Jurkat, Clone E6-1 (cell line): ENCODE results near the gene COA8.
"Not testable (repeated sequence)": the region's sequence is repeated elsewhere in the genome, so short reads cannot be mapped to it uniquely, and the experiment has no call there.

Source experiments
- DNase-seq: peaks from one replicate; pipeline ENCODE4 v3.0.0-alpha.2; 2011; ENCODE audit warnings: low read depth, low spot score
- H3K4me3 ChIP-seq: 2 replicates; pipeline ENCODE4 v1.5.1; 2011; ENCODE audit warnings: mild to moderate bottlenecking, low read length, control low read depth, moderate library complexity

Gene COA8

DNA sequence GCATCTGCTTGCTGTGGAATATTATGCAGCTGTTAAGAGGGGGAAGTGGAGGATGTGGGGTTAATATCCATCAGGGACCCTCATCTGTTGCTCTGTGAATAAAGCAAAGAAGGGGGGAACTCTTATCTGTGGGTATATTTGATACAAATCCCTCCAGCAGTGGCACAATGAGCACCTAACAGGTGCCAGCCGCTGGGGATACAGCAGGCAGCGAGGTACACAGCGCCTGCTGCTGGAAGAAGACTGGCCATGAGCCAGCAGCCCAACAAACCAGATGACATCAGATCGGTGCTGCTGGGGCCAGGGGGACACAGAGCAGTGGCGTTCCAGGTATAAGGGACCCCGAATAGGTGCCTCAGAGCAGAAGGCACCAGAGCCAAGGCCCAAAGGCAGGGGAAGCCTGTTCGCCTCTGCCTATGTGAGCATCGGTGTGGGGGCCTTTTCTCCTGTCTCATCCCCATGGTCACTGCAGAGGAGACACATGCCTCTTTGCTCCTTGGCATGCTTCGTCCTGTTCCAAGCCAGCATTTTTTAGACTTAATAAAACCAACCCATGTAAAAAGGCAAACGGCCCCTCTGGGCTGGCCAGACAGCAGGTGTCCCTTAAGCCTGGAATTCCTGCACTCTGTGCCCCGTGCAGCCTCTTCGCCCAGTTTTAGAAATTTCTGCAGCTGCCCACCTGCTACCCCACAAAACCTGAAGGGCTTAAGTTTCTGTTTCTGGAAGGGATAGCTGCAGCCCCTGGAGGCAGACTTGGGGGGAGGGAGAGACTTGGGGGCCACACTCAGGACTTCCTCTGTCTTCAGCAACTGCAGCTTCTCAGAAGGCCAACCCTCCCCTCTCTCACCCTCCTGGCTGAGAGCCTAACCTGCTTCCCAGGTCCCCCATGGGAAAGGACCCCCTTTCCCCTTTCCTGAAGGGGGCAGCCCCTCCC is 38.5 kb upstream of the COA8 start:
- no peak overlapping the region for H3K4me3 ChIP-seq
- DNase-seq = no peak

DNA sequence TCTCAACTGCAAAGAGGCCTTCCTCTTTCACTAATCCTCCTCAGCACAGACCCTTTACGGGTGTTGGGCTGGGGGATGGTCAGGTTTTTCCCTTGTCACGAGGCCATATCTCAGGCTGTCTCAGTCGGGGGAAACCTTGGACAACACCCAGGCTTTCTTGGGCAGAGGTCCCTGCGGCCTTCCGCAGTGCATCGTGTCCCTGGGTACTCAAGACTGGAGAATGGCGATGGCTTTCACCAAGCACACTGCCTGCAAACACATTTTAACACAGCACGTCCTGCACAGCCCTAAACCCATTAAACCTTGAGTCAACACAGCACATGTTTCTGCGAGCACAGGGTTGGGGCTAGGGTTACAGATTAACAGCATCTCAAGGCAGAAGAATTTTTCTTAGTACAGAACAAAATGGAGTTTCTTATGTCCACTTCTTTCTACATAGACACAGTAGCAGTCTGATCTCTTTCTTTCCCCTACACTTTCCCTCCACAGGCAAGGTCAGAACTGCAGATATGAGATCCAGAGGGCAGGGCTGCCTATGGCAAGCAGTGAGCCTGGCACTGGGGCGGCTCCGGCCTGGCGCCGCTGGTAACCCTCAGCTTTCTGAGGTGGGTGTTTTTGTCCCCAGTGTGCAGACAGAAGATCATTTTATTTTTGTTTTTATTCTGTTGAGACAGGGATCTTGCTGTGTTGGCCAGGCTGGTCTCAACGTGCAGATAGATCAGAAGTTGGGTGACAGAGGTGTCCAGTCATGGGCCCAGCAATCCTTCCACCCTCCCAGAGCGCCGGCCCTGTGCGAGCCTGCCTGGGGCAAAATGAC is 37.1 kb upstream of the COA8 start:
- not testable (repeated sequence) for H3K4me3 ChIP-seq, DNase-seq

DNA sequence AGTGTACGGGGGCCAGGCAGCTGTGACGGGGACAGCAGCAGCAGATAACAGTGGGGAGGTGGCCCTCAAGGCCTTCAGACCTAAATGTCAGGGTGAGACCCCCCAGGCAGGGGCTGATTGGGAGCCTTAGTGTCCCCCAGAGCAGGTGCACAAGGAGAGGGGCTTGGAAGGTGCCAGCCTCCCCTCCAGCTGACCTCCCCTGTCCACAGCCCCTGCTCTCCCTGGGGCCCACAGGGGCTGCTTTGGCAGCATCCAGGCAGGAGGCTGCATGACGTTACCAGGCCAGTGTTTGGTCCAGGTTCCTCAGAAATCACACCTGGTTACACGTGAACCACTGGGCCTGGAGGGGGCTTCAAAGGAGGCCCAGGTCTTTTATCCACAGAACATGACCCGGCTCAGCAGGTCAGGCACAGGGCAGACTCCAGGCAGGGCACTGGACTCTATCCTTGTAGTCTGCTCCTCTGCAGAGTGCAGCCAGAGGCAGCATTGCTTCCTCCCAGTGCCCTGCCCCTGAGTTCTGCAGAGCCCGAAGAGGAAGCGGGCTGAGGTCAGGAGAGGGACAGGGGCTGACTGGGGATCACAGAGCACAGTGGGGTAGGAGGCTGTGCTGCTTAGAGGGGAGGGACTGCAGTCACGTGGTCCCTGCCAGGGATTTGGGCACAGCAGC is 36.4 kb upstream of the COA8 start:
- no peak for DNase-seq
- H3K4me3 ChIP-seq = no peak overlapping the region

DNA sequence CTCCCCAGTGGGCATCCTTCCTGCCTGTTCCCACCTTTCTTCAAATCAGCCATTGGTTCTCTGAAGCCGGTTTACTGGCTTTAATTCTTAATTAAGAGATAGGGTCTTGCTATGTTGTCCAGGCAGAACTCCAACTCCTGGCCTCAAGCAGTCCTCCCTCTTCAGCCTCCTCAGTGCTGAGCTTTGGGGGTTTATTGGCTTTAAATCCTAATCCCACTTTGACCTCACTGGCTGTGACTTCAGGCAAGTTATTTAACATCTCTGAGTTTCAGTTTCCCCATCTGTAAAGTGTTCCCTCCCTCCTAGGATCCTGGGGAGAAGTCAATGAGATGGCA is 35.9 kb upstream of the COA8 start:
- no peak overlapping the region for H3K4me3 ChIP-seq
- no peak for DNase-seq

DNA sequence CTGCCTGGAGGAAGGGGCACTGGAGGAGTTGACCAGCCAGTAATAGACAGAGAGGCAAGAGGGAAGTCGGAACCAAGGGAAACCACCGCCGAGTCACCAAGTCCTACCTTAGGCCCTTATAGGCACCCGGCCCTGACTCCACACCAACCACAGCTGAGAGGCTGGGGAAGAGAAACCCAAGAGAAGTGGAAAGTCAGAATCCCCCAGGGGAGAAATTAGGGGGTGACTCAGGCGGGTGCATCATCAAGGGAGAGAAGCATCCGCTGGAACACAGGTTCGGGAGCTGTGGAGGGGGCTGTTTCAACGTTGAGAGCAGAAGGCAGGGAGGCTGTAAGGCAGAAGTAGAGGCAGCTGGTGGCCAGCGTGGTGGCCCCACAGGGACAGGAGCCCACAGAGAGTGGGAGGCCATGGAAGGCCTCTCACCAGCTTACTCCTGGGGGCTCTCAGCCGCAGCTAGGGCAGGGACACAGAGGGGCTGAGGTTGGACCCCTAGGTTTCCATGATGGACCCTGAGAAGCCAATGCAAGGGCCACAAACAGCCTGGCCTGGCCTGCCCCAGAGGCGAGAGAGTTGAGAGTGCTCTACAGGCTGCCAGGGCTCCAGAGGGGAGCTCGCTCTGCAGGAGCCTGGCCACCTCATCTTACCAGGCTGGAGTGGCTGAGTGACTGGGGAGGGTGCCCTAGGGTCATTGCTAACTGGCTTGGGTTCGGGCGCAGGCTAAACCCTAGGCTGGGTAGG is 35.2 kb upstream of the COA8 start:
- no peak for DNase-seq
- no peak overlapping the region; the same call in 1 of the 2 replicates for H3K4me3 ChIP-seq

DNA sequence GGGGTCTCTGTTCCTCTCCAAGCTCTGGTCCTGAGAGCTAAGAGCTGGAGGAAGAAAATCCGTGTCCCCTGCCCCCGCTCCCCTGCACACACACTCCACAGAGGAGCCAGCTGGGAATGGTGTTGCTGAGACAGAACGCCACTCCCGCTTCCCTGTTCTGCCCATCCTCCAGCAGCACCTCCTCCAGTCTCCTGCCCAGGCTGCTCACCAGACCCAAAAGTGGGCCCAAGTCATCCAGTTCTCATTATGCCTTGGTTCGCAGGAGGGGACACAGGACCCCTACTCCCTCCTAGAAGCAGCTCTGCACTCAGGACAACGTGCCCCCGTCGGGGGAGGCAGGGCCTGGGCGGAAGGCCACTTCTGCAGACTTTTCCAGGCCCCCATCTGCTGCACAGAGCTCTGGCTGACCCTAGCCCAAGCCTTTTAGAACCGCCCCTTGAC is 34.6 kb upstream of the COA8 start:
- H3K4me3 ChIP-seq = peak overlapping the region; percentile 80
- DNase-seq = no peak

DNA sequence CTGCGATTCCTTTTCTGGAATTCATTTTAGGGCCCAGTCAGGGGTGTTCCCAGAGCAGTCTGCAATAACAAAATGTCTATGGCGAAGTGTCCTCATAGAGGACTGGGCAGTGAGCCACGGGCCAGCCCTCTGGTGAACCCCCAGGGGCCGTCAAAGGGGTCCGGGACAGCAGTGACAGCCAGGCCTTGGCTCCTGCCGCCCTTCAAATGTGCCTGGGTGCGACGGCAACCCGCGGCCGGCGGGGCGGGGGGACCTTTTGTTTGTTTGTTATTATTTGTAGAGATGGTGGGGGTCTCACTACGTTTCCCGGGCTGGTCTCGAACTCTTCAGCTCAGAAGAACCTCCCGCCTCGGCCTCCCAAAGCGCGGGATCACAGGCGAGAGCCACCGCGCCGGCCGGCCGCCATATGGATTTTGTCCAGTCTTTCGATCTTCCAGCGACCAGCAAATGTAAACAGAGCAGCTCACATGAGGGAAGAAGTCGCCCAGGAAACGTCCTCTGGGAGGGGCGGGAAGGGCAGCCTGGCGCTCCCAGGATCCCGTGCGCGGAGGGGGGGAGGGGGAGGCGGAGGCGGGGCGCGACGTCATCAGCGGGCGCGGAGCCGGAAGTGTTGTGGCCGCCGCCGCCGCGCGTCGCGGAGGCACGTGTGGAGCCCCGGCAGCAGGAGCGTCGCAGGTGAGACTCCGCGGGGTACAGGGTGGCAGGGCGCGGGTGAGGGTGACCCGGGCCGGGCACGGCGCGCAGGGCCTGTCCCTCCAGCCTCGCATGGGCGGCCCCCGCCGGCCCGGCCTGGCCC is 34.0 kb upstream of the COA8 start, which contains the start of gene TRMT61A:
Gene TRMT61A (plus strand): TSS at position 610 of the 796 bp plus-strand sequence. CDS start 783 bp downstream, outside the sequence.
- peak; percentile 58 for DNase-seq
- peak within 1 kb of the TSS; percentile 80 for H3K4me3 ChIP-seq

DNA sequence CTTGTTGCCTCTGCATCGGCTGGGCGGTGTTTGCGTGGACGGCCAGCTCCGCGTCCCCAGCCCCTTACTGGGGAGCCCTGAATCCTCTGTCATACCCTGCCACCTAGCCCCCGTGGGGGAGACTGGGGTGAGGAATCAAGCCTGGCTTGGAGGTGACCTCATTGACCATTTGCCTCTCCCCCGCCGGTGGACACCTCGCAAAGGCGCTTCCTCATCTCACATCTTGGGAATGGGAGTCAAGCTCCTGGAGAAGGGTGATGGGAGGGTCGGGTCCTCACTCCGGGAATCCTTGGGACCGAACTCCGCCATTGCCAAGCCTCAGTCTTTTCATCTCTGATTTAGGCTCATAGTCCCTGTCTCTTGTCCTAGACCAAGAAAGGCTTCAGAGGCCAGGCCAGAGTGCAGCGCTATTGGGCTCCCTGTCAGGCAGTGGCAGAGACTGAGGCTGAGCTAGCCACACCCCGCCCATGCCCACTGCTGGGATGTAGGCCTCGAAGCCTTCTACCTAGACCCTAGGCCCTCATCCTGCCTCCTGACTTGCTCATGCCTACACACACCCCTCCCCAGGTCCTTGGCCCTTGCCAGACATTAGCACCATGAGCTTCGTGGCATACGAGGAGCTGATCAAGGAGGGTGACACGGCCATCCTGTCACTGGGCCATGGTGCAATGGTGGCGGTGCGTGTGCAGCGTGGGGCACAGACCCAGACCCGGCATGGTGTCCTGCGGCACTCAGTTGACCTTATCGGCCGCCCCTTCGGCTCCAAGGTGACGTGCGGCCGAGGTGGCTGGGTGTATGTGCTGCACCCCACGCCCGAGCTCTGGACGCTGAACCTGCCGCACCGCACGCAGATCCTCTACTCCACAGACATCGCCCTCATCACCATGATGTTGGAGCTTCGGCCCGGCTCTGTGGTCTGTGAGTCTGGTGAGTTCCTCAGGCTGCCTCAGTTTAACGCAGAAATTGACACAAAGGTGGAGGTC is 33.1 kb upstream of the COA8 start:
- peak overlapping the region; percentile 80 for H3K4me3 ChIP-seq
- DNase-seq = no peak

DNA sequence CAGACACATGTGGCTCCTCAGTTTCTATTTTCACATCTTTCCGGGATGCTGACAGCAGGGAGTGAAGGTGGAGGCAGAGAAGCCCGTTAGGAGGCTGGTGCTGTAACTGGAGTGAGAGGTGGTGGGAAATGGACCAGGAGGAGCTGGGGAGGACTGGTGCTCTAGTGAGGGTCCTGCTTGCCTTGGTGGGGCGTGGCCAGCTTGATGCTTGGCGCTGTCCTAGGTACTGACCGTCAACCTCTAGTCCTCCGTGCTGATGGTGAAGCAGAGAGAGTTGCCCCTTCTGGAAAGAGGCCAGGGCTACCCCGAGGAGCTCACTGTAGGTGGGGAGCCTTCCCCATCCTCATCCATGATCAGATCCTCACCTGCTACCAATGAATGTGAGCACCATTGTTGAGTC is 32.4 kb upstream of the COA8 start:
- peak; percentile 32 for DNase-seq
- H3K4me3 ChIP-seq = peak overlapping the region; percentile 80

DNA sequence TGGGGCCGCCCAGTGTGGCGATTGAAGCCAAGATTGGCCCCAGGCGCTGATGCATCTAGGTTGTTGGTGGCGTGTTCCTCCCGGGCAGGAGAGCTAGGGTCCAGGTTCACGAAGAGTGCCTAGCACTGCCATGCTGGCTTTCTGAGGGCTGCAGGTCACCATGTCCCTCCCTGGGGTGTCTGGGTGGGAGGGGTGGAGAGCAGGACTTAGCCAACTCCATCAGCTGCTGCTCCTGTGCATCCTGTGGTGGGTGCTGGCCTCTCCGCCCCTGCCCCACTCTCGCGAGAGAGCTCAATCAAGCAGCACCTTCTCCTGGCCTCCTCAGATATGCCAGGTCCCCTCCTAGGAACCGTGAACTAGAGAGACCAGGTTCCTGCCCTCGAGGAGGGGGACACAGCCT is 31.9 kb upstream of the COA8 start:
- DNase-seq = no peak
- H3K4me3 ChIP-seq = no peak overlapping the region

DNA sequence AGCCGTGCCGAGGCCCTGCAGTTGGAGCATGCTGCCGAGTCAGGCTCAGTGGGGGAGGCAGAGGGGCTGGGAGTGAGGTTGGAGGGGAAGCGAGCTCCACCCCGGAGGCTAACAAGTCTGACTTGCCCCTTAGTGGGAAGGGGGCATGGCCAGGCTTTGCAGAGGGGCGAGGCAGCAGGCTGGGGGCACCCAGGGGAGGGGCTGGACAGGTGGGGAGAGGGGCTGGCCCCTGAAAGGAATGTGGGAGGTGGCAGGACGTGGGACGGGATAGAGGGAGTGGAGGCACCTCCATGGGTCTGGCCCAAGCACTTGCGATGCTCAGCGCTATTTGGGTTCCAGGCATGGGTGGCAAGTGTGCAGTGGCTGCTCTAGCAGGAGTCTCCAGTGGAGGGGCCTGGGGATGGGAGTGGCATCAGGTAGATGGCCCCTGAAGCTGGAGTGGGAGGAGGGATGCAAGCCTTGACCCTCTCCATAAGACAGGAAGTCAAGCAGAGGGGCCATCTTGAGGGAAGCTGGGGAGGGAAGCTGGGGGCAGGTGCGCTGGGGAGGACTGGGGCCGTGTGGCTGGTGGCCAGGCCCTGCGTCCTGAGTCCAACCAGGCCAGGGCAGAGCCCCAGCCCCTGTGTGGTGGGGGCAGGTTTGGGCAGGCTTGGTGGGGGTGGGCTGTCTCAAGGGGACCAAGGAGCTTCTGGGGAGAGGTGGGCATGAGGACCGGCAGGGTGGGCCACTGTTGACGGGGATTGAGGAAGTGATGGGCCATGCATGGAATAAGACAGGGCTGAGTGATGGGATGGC is 31.1 kb upstream of the COA8 start:
- DNase-seq = no peak
- H3K4me3 ChIP-seq = no peak overlapping the region

DNA sequence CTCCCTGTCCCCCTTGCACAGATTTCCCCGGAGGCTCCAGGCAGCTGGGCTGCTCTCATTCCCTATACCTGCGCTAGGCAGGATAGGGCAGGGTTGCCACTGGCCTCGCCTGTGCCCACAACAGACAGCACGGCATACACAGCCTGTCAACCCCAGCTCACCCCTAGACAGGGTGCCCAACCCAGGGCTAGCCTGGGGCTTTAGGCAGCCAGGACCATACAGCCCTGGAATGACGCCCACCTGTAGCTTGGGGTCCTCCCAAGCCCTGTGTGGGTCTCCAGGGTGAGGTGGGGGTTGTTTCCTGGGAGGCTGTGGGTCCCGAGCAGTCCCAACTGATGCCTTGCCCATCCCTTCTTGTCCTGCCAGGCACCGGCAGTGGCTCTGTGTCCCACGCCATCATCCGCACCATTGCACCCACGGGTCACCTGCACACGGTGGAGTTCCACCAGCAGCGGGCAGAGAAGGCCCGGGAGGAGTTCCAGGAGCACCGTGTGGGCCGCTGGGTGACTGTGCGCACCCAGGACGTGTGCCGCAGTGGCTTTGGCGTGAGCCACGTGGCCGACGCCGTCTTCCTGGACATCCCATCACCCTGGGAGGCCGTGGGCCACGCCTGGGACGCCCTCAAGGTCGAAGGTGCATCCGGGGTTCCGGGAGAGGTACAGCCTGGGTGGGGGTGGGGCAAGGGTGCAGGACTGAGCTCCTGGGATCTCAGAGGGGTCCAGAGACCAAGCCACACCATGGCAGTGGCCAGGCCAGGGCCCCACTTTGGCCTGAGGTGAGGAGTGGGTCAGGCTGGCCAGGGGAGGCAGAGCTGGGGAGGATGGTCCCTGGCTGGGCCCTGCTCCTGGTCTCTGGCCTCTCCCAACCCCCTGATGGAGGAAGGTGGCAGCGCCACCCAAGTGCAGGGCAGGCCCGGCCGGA is 30.3 kb upstream of the COA8 start:
- DNase-seq = no peak
- no peak overlapping the region for H3K4me3 ChIP-seq

DNA sequence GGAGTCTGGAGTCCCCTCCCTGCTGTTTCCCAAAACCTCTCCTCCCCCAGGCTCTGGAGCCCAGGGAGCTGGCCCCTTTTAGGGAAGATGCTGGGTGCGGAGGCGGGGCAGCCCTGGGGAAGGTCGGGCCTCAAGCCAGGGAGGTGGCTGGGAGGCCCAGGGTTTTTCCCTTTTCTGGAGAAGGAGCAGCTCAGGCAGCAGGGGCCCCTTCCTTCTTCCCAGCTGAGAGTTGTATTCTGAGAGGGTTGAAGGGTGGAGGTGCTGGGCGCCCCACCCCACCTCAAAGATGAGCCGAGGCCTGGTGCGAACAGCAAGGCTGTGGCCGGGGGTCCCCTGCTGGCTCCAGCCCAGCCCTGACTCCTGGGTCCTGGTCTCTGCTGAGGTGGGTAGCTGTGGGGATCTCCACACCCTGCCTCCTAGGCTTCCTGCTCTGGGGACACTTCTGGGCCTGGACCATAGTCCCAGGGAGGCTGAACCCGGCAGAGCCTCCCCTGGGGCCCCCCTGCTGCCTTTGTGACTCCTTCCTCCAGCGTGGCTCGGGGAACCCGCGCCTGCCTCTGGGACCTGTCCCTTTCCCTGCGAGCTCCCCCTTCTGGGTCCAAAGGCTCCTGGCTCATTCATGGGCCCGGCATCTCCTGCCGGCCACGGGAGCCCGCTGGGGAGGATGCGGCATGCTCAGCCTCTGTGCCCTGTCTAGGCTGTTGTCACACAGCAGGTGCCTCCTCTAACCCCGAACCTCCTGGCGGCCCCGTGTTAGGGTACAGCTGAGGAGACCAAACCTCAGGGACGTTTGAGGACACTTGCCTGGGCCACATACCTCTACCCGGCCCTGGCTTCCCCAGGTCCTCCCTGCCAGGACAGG is 29.4 kb upstream of the COA8 start:
- DNase-seq = no peak

DNA sequence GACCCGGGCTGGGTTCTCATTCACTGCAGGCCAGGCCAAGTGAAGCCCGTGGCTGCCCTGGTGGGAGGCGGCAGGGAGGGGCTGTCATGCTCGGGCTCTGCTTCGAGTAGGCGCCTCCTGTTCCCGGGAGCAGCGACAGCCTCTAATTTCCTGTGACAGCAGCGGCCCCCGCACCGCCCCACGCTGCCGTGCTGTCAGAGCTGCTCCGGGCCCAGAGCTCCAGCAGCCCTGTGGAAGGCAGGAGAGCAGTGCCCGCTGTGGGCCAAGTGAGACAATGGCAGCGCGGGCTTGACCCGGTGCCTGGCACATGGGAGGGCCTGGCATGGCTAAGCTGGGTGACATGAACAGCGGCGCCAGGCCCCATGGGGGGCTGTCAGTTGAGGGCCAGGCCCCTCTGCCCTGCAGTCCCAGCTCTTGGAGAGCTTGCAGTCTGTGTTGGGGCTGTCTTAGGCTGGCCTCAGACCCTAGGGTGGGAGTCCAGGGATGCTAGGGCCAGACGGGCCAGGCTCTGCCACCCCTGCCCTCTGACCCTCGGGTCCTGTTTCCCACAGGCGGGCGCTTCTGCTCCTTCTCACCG is 28.7 kb upstream of the COA8 start:
- no peak overlapping the region for H3K4me3 ChIP-seq
- DNase-seq = no peak

More for the DNA sequence above, 29.4 kb upstream of the COA8 start:
- H3K4me3 ChIP-seq = no peak overlapping the region
